Measurements from ENCODE around the gene SF3A1. TPM values are rescaled to one million over a fixed set of nuclear protein-coding genes. Genes with fewer than 3 reads are reported as not detected.
"Not testable (repeated sequence)": the region's sequence is repeated elsewhere in the genome, so short reads cannot be mapped to it uniquely, and the experiment has no call there.

Gene SF3A1
- polyA plus RNA-seq, 4 donors = 141 to 175 (median 162) TPM

DNA sequence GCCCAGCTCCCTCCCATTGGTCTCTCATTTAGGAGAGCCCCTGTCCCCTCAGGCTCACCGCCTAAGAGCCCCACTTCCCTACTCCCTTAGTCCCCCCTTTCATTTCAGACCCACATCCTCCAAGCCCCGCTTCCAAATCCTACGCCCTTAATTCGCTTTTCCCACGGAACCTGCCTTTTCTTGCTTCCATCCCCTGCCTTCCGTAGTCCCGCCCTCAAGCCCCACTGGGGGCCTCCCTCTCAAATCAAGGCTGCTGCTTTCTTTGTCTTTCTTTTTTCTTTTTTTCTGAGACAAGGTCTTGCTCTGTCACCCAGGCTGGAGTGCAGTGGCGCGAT is 509 bp upstream of the SF3A1 start:
- DNase-seq (ENCODE audit: low read depth in 4 of 4, low spot score in 3 of 4) = peak in 1 of 4 donors; percentile 16

DNA sequence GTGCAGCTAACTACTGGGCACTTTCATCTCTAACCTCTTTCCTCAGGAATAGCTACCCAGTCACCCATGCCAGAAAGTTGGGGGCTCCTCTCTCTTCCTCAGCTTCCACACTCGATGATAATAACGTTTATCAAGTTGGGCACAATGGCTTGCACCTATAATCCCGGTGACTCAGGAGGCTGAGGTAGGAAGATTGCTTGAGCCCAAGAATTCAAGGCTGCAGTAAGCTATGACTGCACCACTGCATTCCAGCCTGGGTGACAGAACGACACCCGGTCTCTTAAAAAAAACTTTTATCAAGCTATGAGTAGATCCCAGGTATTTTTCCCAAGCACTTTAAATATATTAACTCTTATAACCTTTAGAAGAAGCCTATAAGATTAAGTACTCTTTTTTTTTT is 2.0 kb downstream of the SF3A1 start:
- DNase-seq (ENCODE audit: low read depth in 4 of 4, low spot score in 3 of 4) = no peak

DNA sequence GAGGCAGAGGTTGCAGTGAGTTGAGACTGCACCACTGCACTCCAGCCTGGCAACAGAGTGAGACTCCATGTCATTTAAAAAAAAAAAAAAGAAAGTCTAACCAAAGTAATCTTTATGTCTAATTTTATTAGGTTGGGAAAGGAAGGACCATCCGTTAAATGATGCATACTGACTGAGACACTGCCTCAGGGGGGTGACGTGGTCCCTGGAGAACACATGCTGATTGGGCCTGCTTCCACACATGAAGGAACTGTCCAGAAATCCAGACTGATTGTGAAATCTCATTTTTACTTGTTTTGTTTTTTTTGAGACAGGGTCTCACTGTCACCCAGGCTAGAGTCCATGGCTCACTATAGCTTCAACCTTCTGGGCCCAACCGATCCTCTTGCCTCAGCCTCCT is 5.5 kb downstream of the SF3A1 start:
- DNase-seq (ENCODE audit: low read depth in 4 of 4, low spot score in 3 of 4) = no peak

DNA sequence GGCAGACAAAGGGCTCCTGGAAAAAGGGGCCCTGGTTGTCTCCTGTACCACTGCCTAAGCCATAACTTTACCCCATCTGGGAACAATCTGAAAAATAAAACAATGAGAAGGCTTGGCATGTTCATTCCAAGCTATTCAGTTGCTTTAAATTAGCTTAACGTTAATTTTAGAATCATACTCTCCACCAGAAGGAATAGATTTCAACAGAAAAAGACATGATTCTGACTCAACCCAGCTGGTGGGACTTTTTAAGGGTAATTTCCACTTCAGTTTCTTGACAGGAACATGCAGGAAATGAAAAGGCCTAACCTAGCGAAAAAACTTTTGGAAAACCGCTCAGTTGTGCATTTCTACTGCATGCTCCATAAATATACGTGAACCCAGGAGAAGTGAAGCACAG is 7.9 kb downstream of the SF3A1 start:
- DNase-seq (ENCODE audit: low read depth in 4 of 4, low spot score in 3 of 4) = no peak

DNA sequence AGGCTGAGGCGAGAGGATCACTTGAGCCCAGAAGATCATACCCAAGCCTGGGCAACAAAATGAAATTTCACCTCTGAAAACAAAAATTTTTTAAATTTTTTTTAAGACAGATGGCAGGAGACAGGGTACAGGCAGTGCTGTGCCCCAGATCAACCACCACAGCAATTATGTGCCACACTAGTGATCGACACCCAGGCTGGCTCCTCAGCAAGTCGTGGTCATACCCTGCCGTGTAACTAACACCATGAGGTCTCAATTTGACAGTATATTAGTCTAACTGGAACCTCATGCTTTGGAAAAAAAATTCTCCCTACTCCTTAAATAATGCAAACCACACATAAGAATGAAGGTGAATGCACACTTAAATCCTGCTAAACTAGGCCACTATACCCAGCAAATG is 8.3 kb downstream of the SF3A1 start:
- DNase-seq (ENCODE audit: low read depth in 4 of 4, low spot score in 3 of 4) = no peak

DNA sequence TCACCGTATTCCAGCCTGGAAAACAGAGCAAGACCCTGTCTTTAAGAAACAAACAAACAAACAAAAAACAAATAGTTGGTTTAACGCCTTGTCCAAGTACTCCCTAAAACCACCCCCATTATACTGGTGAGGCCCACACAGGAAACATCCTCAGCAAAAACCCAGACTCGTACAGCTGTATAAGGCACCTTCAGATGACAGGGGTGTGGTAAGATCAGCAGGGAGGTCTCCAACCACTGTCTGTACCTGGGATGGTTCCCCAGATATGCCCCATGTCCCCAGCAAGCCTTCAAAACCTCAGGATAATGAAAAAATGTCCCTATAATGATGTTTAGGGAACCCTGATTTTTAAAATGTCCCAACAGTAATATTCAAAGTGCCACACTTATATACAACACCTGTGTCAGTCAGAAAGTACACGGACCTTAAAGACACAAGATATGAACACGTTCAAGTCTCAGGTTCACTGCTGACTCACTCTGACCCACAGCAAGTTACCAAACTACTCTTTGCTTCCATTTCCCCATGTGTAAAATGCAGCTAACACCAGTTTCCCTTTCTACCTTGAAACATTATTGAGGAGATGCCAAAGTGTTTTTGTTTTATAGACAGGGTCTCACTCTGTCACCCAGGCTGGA is 9.3 kb downstream of the SF3A1 start:
- no peak for DNase-seq (ENCODE audit: low read depth in 4 of 4, low spot score in 3 of 4)

DNA sequence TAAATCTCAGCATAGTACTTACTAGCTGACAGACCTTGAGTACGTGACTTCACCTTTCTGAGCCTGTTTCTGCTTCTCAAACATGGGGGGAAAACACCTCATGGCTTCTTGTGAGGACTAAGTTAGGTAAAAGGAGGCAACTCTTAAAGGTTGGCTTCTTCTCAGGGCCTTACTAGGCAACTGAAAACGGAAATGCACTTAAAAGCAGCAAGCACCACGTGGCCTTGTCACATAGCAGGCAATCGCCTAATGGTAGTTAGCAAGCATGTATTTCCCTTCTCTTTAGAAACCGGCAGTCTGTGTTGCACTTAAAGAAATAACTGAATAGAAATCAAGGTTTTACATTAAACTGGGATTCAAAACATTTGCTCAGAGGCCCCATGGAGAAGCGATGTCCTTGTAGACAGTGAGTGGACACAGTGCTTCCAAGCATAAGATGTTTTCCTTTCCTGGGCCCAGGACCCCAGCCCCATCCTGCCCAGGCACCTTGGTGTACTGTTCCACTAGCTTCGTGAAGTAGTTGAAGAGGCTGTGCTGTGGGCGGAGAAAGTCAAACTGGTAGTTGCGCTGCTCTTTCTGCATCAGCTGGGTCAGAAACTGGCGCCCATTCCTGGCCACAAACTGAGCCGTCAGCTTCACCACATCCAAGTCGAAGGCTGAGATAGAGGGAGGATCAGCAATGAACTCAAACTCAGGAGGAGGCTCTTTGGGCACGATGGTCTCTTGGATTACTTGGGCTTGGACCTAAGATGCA is 12.1 kb downstream of the SF3A1 start:
- DNase-seq (ENCODE audit: low read depth in 4 of 4, low spot score in 3 of 4) = no peak

DNA sequence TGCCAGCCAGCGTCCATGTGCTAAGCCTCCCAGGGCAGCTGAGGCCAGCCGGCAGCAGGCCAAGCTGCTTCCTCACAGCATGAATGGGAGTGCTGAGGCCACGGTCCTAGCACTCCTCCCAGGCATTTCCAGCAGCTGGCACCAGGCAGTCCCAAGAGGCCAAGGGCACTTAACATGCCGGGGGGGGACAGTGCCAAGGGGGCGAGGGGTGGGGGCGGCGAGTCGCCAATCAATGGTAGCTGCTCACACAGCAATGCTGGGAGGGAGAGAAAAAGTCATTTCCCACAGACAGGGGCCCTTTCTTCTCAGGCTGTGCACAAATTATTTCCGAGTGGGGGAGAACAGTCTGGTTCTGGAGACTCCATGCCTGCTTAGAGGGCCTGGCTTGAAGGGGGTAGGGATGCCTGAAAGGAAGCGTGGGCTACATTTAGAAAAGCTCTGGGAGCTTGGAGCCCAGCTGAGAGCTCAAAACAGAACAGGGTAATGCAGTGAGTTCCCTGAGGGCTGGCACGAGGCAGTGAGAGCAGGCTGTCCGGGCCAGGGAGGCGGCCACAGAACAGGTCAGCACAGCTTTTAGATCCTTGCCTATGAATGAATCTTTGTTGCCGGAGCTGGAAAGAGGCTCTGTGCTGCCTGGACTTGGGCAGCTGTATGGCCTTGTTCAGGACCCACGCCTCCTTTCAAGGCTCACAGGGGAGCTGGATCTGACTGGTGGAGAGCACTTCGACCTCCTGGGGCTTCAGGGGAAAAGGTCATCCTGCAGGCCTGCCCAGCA is 15.6 kb downstream of the SF3A1 start:
- DNase-seq (ENCODE audit: low read depth in 4 of 4, low spot score in 3 of 4) = no peak

DNA sequence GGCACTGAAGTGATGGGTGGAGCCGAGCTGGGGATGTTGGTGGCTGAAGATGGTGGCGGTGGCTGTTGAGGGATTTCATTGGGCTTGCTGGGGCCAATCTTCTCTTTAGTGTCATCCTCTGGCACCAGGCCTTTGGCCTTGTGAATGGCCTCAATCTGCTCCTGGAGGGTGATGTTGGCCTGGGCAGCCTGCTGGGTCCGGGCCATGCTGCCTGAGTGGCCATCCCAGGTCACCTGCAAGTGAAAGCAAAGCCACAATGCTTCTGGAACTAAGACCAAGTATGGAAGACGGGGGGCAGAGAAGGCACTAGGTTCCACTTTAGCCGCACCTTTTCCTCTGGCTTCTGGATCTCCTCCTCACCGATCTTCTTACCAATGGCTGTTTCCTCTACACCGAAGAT is 17.9 kb downstream of the SF3A1 start:
- DNase-seq (ENCODE audit: low read depth in 4 of 4, low spot score in 3 of 4) = no peak

DNA sequence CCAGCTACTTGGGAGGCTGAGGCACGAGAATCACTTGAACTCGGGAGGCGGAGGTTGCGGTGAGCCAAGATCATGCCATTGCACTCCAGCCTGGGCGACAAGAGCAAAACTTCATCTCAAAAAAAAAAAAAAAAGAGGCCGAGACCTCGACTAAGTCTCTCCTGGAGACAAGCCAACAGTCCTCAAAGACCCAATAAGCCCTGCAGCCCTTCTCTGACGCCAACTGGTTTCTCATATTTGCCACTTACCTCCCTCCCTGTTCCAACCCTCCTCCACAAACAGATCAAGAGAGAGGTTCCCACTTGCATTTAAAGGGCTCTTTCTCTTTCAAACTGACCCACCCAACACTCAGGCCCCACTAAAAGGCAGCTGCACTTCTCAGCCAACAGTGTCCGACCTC is 18.4 kb downstream of the SF3A1 start:
- DNase-seq (ENCODE audit: low read depth in 4 of 4, low spot score in 3 of 4) = not testable (repeated sequence)

DNA sequence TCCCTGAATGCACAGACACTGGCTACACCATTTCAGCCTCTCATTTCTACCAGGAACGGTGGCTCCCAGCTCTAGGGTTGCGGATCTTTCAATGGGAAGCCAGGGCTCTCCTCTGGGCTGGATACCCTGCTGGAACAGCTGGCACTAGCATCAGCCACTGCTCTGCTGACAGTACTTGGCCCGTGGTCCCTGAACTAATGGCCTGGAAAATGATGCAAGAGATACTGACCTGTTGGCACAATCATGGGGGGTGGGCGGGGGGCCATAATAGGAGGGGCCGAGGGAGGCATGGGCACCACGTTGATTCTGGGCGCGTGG is 19.3 kb downstream of the SF3A1 start:
- no peak for DNase-seq (ENCODE audit: low read depth in 4 of 4, low spot score in 3 of 4)

DNA sequence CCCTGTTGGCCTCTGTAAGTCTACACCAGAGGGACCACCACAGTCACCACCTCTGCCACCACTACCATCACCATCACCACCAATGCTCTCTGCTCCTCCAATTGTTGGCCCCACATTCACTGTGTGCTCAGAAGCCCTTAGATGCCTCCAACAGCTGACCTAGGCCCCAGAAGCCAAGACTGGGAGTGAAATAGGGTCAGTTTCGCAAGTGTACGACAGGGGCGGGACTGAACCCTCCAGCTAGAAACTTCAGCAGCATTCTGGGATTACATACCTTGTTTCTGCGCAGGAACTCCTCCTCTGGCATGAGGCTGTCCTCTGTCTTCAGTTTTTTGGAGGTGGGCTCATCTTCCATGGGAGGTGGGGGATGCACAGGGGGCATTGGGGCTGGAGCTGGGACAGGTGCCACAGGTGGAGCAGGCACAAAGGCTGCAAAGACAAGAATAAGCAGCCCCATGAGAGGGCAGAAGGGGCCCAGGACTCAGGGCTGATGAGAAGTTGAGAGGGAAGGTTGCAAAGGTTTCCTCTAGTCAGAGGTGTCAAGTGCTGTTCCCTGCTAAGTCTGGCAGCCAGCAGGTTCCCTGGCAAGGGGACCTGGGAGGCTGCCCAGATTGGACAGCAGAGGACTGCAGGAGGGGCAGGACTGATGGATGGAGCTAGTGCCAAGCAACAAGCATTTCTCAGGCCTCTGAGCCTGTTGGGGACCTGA is 19.8 kb downstream of the SF3A1 start:
- no peak for DNase-seq (ENCODE audit: low read depth in 4 of 4, low spot score in 3 of 4)

DNA sequence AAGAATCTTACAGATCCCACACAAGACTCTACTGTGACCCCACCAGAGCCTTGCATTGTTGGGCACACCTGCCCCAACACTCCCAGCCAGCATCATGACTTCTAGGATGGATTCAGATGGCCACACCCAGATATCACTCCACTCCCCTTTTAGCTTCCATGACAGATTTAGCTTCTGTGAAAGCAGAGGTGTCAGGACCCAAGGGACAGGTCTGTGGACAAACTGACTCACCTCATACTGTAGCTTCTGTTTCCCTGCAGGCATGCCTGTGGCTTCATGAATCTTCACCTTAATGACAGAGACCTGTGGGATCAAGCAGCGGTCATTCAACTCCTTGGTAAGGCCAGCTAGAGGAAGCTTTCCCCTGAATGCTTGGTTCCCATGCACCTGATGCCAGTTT is 21.5 kb downstream of the SF3A1 start:
- no peak for DNase-seq (ENCODE audit: low read depth in 4 of 4, low spot score in 3 of 4)

DNA sequence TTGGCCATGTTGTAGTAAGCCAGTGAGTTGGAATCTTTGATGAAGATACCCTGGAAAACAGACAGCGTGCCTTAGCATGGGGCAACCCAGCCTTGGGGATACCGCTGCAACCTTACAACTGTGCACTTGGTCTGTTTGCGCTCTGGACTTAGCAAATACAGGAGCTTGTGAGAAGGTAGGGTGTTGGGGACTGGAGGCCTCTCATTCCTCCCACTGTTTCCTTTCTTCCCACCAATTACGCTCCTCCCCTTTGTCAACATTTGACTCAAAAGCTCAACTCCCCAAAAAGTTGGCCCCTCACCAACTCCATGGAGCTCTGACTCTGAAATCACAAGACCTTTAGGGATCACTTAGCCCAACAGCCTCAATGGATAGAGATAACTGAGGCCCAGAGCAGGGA is 22.0 kb downstream of the SF3A1 start:
- no peak for DNase-seq (ENCODE audit: low read depth in 4 of 4, low spot score in 3 of 4)

DNA sequence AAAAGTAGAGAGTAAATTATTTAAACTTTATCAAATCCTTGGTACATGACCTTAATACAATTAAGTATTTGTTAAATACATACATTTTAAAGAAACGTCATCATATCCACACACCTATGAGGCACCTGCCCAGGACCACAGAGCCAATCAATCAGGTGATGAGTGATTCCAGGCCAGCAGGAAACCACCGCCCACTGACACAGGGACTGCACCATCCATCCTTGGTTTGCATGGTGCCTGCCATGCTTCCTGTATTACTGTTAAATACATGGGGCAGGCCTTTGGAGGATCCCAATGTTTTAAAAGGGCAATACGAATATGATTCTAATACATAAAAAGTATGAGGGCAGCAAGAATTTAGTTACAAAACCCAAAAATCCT is 23.0 kb downstream of the SF3A1 start:
- DNase-seq (ENCODE audit: low read depth in 4 of 4, low spot score in 3 of 4) = no peak

DNA sequence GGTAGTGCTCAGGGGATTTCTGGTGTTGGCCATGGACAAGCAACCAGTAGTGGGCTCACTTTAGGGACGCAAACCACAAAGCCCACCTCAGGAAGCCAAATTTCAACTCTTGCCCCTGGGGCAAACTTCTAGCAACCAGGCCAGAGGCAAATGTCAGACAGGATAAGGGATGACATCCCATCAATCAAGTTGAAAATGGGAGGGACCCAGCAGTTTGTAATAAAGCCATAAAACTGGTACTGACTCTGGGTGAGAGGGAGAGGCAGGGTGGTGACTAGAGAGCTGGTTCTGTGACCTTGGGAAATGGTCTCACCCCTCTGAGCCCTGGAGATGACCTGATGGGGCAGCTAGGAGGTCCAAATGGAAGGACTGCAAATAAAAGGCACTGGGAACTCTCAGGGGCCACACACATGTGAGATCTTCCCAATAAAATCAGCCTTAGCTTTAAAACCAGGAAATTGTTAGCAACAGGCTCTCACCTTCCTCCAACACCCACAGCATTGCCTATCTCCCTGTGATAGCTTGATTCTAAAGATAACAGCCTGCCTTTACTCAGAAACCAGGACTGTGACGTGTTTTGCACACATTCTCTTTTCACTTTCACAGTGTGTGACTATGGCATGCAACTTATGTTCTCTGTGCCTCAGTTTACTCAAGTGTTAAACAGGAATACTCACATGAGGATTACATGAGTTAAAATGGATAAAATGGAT is 23.5 kb downstream of the SF3A1 start:
- no peak for DNase-seq (ENCODE audit: low read depth in 4 of 4, low spot score in 3 of 4)

DNA sequence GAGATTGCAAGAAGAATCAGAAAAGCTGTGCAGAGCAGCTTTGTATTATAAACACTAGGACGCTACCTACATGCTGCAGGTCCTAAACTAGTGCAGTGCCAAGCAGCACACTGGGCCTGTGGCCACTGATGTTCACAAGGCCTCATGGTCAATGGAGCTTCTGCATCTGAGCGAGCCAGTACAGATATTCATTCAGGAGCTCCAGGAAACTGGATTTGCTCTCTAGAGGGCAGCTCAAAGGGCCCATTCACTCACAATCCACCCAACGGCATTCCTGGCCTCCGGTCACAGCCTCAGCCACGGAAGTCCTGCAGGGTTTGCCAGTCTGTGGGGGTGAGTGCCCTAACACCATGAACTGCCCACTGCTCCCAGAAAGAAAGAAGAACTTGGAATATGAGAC is 24.1 kb downstream of the SF3A1 start:
- no peak for DNase-seq (ENCODE audit: low read depth in 4 of 4, low spot score in 3 of 4)

DNA sequence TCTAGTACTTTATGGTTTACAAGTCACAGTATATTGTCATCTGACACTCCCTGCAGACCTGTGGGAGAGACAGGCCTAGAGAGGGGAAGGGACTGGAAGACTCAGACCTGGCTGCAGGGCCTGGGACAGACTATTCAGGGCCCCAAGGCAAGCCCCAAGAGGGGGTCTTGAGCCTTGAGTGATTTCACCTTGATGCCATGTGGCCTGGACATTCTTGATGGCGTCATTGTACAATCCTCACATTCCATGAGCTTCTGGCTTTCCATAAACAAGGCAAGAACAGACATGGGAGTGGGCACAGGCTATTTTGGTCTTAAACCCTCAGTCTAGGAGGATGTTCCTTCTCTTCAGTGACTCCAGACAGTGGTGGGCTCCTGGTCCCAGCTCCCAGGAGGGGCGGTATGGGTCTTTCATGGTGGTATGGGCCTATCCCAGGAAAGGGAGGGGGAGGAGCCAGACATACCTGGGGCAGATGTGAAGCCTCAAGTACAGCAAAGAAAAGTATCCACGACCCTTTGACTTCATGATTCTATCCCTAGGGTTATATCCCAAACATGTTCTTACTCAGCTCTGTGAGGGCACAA is 28.1 kb downstream of the SF3A1 start:
- no peak for DNase-seq (ENCODE audit: low read depth in 4 of 4, low spot score in 3 of 4)

DNA sequence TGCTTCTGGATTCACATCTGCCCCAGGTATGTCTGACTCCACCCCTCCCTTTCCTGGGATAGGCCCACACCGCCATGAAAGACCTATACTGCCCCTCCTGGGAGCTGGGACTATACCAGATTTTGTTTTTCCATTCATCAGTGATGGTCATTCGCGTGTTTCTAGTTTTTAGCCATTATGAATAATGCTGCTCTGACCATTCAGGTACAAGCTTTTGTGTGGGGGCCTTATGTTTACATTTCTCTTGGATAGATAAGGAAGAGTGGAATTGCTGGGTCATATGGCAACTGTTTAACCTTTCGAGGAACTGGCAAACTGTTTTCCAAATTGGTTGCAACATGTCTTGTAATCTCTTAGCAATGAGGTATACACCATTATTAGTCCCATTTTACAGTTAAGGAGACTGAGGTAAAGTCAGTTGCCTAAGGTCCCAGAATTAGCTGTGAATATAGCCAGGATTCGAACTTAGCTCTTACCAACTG is 28.8 kb downstream of the SF3A1 start:
- DNase-seq (ENCODE audit: low read depth in 4 of 4, low spot score in 3 of 4) = no peak

DNA sequence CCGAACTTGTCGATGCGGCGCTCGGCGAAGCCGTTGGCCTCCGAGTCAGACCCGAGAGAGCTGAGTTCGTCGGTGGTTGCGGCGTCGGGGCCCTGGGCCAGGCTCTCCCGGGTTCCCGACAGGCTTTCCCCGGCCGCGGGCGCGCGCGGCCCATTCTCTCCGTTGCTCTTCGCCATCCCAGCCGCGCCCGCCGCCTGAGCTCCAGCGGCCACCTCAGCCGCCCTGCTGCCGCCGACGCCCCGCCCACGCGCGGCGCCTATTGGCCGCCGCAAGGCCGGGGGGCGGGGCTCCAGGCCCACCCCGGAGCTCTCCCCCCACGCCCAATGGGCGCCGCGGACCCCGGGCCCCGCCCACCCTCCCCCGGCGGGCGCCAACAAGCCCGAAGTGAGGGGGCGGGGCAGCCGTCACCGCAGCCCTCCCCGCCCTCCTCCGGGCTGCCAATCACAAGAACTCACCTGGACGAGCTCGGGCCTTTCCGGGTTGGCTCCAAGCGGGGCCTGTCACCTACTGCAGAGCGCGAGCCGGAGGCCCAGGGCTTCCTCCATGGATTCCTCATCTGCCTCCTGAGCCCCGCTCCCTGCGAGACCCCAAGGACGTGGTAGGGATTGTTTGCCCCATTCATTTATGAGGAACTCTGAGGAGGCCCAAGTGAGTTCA is 29.9 kb downstream of the SF3A1 start, which contains the start of gene TBC1D10A:
Gene TBC1D10A (minus strand): TSS at position 236 of the 657 bp plus-strand sequence. CDS start 60 bp downstream, at position 176.
- DNase-seq (ENCODE audit: low read depth in 4 of 4, low spot score in 3 of 4) = peak; percentile 77 to 87 (median 84)
